ENCODE results near the gene TMEM238. TPM values are rescaled to one million over a fixed set of nuclear protein-coding genes. Genes with fewer than 3 reads are reported as not detected.
"Not testable (repeated sequence)": the region's sequence is repeated elsewhere in the genome, so short reads cannot be mapped to it uniquely, and the experiment has no call there.

The TMEM238 gene
- total RNA-seq, 1 donor from 2014 or later = 8.9 TPM

- peak; percentile 52 for DNase-seq (ENCODE audit: low spot score)
Measured at GRCh38 chr19:55341171-55341588, 42.9 kb downstream of the TMEM238 start.

- DNase-seq (ENCODE audit: low spot score) = no peak
Measured at GRCh38 chr19:55340784-55341147, 43.3 kb downstream of the TMEM238 start.

GRCh38 chr19:55339889-55340783 is 44.0 kb downstream of the TMEM238 start:
- no peak for DNase-seq (ENCODE audit: low spot score)

- DNase-seq (ENCODE audit: low spot score) = peak; percentile 100
Measured at GRCh38 chr19:55339105-55339888, 44.8 kb downstream of the TMEM238 start, which contains the start of gene KMT5C. Gene KMT5C (plus strand): TSS chr19:55339876. CDS start chr19:55341937, 2,061 bp downstream.

- no peak for DNase-seq (ENCODE audit: low spot score)
Measured at GRCh38 chr19:55336101-55336500, 48.0 kb downstream of the TMEM238 start.

- no peak for DNase-seq (ENCODE audit: low spot score)
Measured at GRCh38 chr19:55333870-55334269, 50.2 kb downstream of the TMEM238 start.

- not testable (repeated sequence) for DNase-seq (ENCODE audit: low spot score)
Measured at GRCh38 chr19:55329791-55330190, 54.3 kb downstream of the TMEM238 start.

Other genes starting within 250 kb of the TMEM238 start
- gene TNNT1, start 235.1 kb downstream of the TMEM238 start, total RNA-seq (ENCODE audit: insufficient read depth, low replicate concordance) = 0.72 TPM
- gene TNNI3, start 226.6 kb downstream of the TMEM238 start, total RNA-seq (ENCODE audit: insufficient read depth, low replicate concordance) = 3.6 TPM
- 1.4 TPM for gene DNAAF3, start 217.7 kb downstream of the TMEM238 start, total RNA-seq (ENCODE audit: insufficient read depth, low replicate concordance)
- gene SYT5, start 204.0 kb downstream of the TMEM238 start, total RNA-seq (ENCODE audit: insufficient read depth, low replicate concordance) = 1.9 TPM
- gene PTPRH, start 174.8 kb downstream of the TMEM238 start, total RNA-seq (ENCODE audit: insufficient read depth, low replicate concordance) = 0.24 TPM
- gene TMEM86B, start 155.5 kb downstream of the TMEM238 start, total RNA-seq (ENCODE audit: insufficient read depth, low replicate concordance) = 4.1 TPM
- 10.4 TPM for gene PPP6R1, start 125.3 kb downstream of the TMEM238 start, total RNA-seq (ENCODE audit: insufficient read depth, low replicate concordance)
- 7.0 TPM for gene HSPBP1, start 104.2 kb downstream of the TMEM238 start, total RNA-seq (ENCODE audit: insufficient read depth, low replicate concordance)
- gene BRSK1, start 100.3 kb downstream of the TMEM238 start, total RNA-seq (ENCODE audit: insufficient read depth, low replicate concordance) = not detected
- 2.2 TPM for gene TMEM150B, start 59.0 kb downstream of the TMEM238 start, total RNA-seq (ENCODE audit: insufficient read depth, low replicate concordance)
- 10.6 TPM for gene KMT5C, start 44.4 kb downstream of the TMEM238 start, total RNA-seq (ENCODE audit: insufficient read depth, low replicate concordance)
- gene COX6B2, start 29.6 kb downstream of the TMEM238 start, total RNA-seq (ENCODE audit: insufficient read depth, low replicate concordance) = not detected
- gene GARIN5B, start 21.0 kb downstream of the TMEM238 start, total RNA-seq (ENCODE audit: insufficient read depth, low replicate concordance) = not detected
- gene IL11, start 13.8 kb downstream of the TMEM238 start, total RNA-seq (ENCODE audit: insufficient read depth, low replicate concordance) = 12.0 TPM
- gene TMEM190, start 7.5 kb downstream of the TMEM238 start, total RNA-seq (ENCODE audit: insufficient read depth, low replicate concordance) = not detected
- 227 TPM for gene RPL28, start 1.6 kb upstream of the TMEM238 start, total RNA-seq (ENCODE audit: insufficient read depth, low replicate concordance)
- 19.3 TPM for gene UBE2S, start 23.5 kb upstream of the TMEM238 start, total RNA-seq (ENCODE audit: insufficient read depth, low replicate concordance)
- 1.2 TPM for gene SHISA7, start 59.0 kb upstream of the TMEM238 start, total RNA-seq (ENCODE audit: insufficient read depth, low replicate concordance)
- gene ISOC2, start 77.3 kb upstream of the TMEM238 start, total RNA-seq (ENCODE audit: insufficient read depth, low replicate concordance) = 15.9 TPM
- 3.9 TPM for gene C19orf85, start 80.5 kb upstream of the TMEM238 start, total RNA-seq (ENCODE audit: insufficient read depth, low replicate concordance)
- 1.7 TPM for gene ZNF628, start 92.3 kb upstream of the TMEM238 start, total RNA-seq (ENCODE audit: insufficient read depth, low replicate concordance)
- 18.8 TPM for gene NAT14, start 100.9 kb upstream of the TMEM238 start, total RNA-seq (ENCODE audit: insufficient read depth, low replicate concordance)
- 67.9 TPM for gene SSC5D, start 104.1 kb upstream of the TMEM238 start, total RNA-seq (ENCODE audit: insufficient read depth, low replicate concordance)
- not detected for gene SBK2, start 152.8 kb upstream of the TMEM238 start, total RNA-seq (ENCODE audit: insufficient read depth, low replicate concordance)
- not detected for gene SBK3, start 161.3 kb upstream of the TMEM238 start, total RNA-seq (ENCODE audit: insufficient read depth, low replicate concordance)
- 1.4 TPM for gene ZNF579, start 196.6 kb upstream of the TMEM238 start, total RNA-seq (ENCODE audit: insufficient read depth, low replicate concordance)
- gene FIZ1, start 215.2 kb upstream of the TMEM238 start, total RNA-seq (ENCODE audit: insufficient read depth, low replicate concordance) = 2.4 TPM
- gene ZNF524, start 216.0 kb upstream of the TMEM238 start, total RNA-seq (ENCODE audit: insufficient read depth, low replicate concordance) = 7.2 TPM
- 0.72 TPM for gene ZNF865, start 221.4 kb upstream of the TMEM238 start, total RNA-seq (ENCODE audit: insufficient read depth, low replicate concordance)
- 5.1 TPM for gene ZNF784, start 240.3 kb upstream of the TMEM238 start, total RNA-seq (ENCODE audit: insufficient read depth, low replicate concordance)